SHP77 (cell line): ENCODE measurements around the gene UGT2B10.

Experiments used
- DNase-seq, 2 experiments: peaks; one replicate each; lab custom pipeline; 2025; lab: John Stamatoyannopoulos, UW

Gene UGT2B10

DNA sequence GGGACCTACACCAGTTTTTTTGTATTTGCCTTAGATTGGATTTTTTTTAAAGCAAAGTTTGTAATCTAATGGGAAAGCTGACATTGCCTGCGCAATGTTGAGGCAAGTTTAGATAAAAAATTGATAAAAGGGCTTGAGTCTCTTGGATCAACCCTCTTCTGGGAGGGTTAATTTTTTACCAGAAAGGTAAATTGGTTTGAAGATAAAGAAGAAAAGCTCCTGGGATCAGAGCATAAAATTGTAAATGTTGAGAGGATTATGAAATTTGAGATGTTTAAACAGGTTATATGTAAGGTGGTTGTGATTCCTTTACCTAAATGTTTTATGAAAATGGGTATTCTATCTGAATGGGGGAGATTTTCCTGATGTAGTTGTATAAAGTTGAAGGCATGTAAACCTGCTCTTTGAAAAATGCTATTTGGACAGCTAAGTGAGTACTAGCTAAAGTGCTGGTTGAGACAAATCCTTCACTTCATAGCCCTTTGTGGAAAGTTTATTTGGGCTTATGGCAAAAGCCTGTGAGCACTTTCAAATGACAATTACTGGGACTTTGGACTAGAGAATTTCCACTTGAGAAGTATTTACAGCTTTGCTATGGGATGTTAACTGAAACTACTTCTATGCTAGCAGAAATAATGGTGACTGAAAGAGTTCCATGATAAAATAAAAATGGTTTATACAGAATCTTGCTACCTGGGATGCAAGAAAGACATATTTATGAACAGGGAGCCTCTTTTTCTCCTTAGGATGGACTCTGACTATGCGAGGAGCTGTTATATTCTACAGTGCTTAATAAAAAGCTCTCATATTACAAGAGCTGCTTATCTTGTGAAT lies 56.2 kb downstream of the UGT2B10 start:
- no peak for DNase-seq

DNA sequence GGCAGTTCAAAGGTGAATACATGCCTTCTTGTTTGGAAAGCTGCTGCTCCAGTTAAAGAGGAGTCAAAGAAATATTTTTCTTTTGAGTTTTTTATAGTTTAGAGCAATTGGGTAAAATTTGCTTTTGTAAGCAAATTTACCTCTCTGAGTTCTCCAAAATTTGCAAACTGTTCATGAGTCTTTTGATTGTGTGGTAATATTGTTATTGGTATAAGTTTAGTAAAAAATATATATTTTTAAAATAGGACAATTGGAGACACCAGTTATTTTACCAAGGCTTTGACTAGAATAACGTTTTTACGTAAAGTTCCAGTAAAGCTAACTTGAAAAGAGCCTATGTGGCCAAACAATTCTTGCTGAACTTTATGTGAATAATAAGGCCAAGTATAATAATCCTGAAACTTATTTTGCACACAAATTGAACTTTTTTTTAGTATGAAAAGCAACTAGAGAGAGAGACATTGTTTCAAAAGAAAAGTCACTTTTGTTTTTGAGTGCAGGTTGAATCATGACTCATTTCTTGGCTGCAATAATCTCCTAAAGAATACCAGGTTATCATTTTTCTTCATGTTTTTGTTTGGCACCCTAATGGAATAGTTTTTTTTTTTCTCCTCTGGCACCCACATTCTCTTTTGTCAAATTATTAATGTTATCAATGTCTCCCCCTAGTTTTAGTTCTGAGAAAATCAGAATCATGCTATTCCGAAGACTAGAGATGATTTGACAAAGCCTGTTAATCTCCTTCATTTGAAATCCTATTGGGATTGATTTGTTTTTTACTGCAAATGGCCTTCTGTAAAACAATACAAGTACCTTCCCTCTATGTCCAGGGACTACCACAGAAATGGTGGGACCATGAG lies 57.1 kb downstream of the UGT2B10 start:
- DNase-seq, result no peak

DNA sequence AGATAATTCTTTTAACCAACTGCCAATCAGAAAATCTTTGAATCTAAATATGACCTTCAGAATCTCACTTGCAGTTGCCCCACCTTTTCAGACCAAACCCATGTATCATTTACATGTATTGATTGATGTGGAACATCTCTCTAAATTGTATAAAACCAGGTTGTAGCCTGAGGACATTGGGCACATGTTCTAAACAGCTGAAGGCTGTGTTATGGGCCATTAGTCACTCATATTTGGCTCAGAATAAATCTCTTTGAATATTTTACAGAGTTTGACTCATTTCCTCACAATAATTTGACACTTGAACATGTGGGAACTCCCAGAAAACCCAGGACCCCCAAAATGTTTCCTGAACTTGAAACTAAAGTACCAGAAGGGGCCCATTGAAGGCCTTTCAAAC lies 58.7 kb downstream of the UGT2B10 start:
- DNase-seq, result no peak

DNA sequence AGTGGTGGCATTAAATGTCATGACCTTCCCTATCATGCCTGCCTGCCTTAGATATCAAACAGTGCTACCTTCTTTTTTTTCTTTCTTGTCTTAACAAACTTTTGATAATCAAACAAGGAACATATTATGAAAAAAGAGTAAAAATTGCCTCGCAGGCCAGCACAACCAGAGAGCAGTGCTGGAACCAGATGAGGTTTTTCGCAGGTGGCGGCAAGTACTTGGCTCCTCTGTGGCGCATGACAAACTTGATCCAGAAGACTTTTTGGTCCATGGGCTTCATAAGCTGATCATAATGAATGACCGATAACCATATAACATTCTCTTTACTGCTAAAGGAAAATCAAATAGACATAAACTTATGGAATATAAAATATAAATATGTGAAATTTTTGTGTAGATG lies 61.8 kb downstream of the UGT2B10 start:
- DNase-seq, result no peak

DNA sequence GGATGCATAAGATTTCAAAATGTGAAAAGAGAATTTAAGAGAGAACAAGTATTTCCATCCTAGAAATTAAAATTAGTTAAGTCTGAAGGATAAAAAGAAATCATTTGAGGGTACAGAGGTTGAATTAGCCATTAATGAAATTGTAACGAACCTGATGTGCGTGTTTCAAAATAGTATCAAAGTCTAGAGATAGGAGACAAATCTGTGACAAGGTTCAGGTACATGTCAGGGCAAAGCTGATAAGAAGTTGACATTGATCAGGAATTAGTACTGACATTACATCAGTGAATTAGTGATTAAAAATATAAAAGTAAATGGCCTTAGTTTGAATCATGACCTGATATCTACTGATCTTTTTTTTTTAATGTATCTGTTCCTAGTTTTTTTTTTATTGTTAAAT lies 62.3 kb downstream of the UGT2B10 start:
- no peak for DNase-seq
